ENCODE data around the gene SOS2.

Gene SOS2

GRCh38 chr14:50228313-50228712 is 3.1 kb downstream of the SOS2 start:
- TF ChIP-seq, protein P1, sequence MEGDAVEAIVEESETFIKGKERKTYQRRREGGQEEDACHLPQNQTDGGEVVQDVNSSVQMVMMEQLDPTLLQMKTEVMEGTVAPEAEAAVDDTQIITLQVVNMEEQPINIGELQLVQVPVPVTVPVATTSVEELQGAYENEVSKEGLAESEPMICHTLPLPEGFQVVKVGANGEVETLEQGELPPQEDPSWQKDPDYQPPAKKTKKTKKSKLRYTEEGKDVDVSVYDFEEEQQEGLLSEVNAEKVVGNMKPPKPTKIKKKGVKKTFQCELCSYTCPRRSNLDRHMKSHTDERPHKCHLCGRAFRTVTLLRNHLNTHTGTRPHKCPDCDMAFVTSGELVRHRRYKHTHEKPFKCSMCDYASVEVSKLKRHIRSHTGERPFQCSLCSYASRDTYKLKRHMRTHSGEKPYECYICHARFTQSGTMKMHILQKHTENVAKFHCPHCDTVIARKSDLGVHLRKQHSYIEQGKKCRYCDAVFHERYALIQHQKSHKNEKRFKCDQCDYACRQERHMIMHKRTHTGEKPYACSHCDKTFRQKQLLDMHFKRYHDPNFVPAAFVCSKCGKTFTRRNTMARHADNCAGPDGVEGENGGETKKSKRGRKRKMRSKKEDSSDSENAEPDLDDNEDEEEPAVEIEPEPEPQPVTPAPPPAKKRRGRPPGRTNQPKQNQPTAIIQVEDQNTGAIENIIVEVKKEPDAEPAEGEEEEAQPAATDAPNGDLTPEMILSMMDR (IDR thresholded peaks at IDR 0.05; ENCODE audit: low read depth, low read length) = no peak
- peaks cover 14% of the 10 kb centered on the region for H3K36me3 ChIP-seq
- no peak overlapping the region for H3K27ac ChIP-seq
- H3K4me3 ChIP-seq (ENCODE audit: low read depth, low read length) = no peak overlapping the region
- H3K9me3 ChIP-seq (ENCODE audit: severe bottlenecking) = no peaks in the 10 kb centered on the region
- DNase-seq = no peak
- no peaks in the 10 kb centered on the region for H3K27me3 ChIP-seq (ENCODE audit: insufficient read depth, low read depth, severe bottlenecking)

DNA sequence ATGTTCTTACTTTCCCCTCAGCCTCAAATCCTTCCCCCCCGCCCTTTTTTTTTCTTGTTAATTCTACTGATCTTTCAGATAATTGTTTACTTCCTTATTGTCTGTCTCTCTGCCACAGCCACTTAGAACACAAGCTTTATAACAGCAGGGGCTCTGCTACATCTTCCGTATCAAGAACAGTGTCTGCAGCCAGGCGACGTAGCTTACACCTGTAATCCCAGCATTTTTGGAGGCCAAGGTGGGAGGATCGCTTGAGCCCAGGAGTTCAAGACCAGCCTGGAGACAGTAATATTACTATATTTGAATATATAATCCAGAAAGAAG is 5.4 kb downstream of the SOS2 start:
- H3K9me3 ChIP-seq (ENCODE audit: severe bottlenecking) = no peaks in the 10 kb centered on the region
- TF ChIP-seq, protein P1 (IDR thresholded peaks at IDR 0.05; ENCODE audit: low read depth, low read length) = no peak
- no peak for DNase-seq
- H3K27me3 ChIP-seq (ENCODE audit: insufficient read depth, low read depth, severe bottlenecking) = no peaks in the 10 kb centered on the region
- peaks cover 14% of the 10 kb centered on the region for H3K36me3 ChIP-seq
- H3K27ac ChIP-seq = no peak overlapping the region
- H3K4me3 ChIP-seq (ENCODE audit: low read depth, low read length) = no peak overlapping the region

- no peak overlapping the region for H3K4me3 ChIP-seq (ENCODE audit: low read depth, low read length)
- TF ChIP-seq, protein P1 (IDR thresholded peaks at IDR 0.05; ENCODE audit: low read depth, low read length) = no peak
- peaks cover 16% of the 10 kb centered on the region for H3K36me3 ChIP-seq
- no peak for DNase-seq
- no peaks in the 10 kb centered on the region for H3K9me3 ChIP-seq (ENCODE audit: severe bottlenecking)
- no peaks in the 10 kb centered on the region for H3K27me3 ChIP-seq (ENCODE audit: insufficient read depth, low read depth, severe bottlenecking)
- no peak overlapping the region for H3K27ac ChIP-seq
Observed at GRCh38 chr14:50225067-50225973, 6.1 kb downstream of the SOS2 start.

DNA sequence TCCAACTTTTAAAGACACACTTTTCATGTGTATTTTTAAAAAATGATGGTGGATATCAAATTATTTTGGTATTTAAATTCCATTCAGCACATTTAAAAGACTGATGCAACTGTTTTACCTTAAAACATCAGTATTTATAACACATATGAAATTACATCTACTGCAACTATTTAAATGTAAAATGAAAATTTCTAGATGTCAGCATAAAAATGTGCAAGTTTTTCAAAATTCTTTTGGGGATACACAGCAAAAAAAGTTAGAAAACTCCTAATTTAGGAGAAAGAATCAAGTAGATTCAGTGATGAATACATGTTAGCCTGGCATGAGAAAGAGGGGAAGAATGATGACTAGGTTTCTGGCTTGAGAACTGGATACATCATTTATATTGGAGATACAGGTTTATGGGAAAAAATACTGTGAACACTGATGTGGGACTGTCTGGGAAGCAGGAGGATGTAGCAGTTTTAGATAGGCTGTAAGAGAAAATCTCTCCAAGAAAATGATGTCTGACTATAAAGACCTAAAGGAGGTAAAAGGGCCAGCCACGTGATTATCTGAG is 9.2 kb downstream of the SOS2 start:
- DNase-seq = no peak
- H3K4me3 ChIP-seq (ENCODE audit: low read depth, low read length) = no peak overlapping the region
- no peaks in the 10 kb centered on the region for H3K9me3 ChIP-seq (ENCODE audit: severe bottlenecking)
- H3K36me3 ChIP-seq = peaks cover 6% of the 10 kb centered on the region; the same call in 1 of the 2 replicates
- TF ChIP-seq, protein P1 (IDR thresholded peaks at IDR 0.05; ENCODE audit: low read depth, low read length) = no peak
- H3K27ac ChIP-seq = no peak overlapping the region
- H3K27me3 ChIP-seq (ENCODE audit: insufficient read depth, low read depth, severe bottlenecking) = no peaks in the 10 kb centered on the region

DNA sequence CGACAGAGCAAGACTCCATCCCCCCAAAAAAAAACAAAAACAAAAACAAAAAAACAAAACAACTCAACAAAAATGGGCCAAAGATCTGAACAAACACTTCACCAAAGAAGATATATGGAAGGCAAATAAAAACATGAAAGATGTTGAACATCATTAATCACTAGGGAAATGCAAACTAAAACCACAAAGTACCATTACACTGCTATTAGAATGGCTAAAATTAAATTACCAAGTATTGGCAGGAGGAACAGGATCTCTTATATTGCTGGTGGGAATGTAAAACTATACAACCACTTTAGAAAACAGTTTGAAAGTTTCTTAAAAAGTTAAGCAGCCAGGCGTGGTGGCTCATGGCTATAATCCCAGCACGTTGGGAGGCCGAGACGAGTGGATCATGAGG is 12.9 kb downstream of the SOS2 start:
- Histone ChIP-seq H3K27me3 (ENCODE audit: insufficient read depth, low read depth, severe bottlenecking) (no peaks in the 10 kb centered on the region), H3K36me3 (peaks cover 6% of the 10 kb centered on the region; the same call in 1 of the 2 replicates), H3K27ac (no peak overlapping the region), H3K9me3 (ENCODE audit: severe bottlenecking) (no peaks in the 10 kb centered on the region), H3K4me3 (ENCODE audit: low read depth, low read length) (no peak overlapping the region)
- TF ChIP-seq, protein P1 (IDR thresholded peaks at IDR 0.05; ENCODE audit: low read depth, low read length) = no peak
- DNase-seq = no peak

Measured in WERI-Rb-1 (cell line).